NOMO-1 treated with DMSO at 0.1 percent for 48 hours (cell line): ENCODE results near the gene LUZP2.
"Not testable (repeated sequence)": the region's sequence is repeated elsewhere in the genome, so short reads cannot be mapped to it uniquely, and the experiment has no call there.

Experiments used
- DNase-seq: peaks from one replicate; lab custom pipeline; 2025; ENCODE audit not compliant: unreplicated experiment; lab: John Stamatoyannopoulos, UW

Gene LUZP2

GRCh38 chr11:24890426-24890825 lies 393.6 kb downstream of the LUZP2 start:
- no peak for DNase-seq

GRCh38 chr11:24891845-24892492 lies 395.1 kb downstream of the LUZP2 start:
- not testable (repeated sequence) for DNase-seq

DNA sequence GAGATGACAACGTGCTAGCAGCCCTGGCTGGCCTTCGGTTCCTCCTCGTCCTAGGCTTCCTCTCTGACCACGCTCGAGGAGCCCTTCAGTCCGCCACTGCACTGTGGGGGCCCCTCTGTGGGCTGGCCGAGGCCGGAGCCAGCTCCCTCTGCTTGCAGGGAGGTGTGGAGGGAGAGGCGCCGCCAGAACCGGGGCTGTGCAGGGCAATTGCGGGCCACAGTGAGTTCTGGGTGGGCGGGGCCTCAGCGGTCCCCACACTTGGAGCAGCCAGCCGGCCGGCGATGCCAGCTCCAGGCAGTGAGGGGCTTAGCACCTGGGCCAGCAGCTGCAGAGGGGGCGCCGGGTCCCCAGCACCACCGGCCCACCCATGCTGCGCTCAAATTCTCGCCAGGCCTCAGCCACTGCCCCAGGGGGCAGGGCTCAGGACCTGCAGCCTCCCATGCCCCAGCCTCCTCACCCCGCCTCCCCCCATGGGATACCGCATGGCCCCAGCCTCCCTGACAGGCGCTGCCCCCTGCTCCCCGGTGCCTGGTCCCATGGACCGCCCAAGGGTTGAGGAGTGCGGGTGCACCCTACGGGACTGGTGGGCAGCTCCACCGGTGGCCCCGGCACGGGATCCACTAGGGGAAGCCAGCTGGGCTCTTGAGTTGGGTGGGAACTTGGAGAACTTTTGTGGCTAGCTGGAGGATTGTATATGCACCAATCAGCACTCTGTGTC lies 399.4 kb downstream of the LUZP2 start:
- no peak for DNase-seq

DNA sequence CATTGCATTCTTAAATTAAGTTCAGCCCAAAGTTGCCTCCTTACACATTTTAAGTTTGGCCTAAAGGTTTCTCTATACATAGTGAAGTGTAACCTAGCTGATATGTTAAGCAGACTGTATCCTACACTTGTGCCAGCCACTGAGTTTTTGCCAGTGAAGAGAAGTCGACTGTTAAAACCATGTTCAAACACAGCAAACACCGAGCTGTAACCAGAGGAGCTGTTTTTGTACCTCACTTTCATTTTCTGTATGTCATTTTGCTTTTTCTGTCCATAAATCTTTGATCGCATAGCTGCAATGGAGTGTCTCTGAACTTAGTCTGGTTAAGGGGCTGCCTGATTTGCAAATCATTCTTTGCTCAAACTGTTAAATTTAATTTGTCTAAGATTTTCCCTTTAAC lies 403.7 kb downstream of the LUZP2 start:
- DNase-seq = no peak

- DNase-seq = no peak
Measured at GRCh38 chr11:24900960-24901549, 404.2 kb downstream of the LUZP2 start.

DNA sequence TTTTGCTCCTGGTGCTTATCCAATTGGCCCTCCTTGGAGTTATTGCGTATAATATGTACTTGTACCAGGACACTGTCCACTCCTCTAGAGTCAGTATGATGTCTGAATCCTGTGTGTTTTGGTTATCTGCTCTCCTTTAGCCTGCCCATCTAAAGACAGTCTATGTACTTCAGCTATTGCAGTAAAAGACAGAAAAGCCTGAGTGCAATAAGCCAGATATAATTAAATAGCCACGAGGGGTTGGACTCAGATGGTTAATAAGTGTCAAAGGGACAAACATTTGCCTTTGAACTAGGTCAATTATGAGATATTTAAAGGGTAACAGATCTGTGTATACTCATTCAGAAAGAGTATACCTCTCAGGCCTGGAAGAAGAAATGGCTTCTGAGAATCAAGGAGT lies 406.7 kb downstream of the LUZP2 start:
- no peak for DNase-seq

DNA sequence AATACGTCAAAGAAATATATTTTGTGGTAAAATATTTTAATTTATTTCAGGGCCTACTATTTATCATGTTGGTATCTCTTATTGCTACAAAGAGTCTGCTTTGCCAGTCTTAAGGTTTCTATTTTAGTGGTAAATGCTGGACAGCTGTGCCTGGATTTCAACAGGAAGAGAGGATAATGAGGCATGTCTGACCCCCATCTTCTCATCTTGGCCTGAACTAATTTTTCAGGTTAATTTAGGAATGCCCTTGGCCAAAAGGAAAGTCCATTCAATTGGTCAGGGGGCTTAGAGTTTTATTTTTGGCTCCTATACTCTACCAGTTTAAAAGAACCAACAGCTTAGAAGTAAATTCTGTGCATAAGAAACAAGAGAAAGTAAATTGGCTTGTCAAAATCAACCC lies 428.2 kb downstream of the LUZP2 start:
- DNase-seq = no peak

GRCh38 chr11:24932110-24933000 lies 435.5 kb downstream of the LUZP2 start:
- DNase-seq = no peak

DNA sequence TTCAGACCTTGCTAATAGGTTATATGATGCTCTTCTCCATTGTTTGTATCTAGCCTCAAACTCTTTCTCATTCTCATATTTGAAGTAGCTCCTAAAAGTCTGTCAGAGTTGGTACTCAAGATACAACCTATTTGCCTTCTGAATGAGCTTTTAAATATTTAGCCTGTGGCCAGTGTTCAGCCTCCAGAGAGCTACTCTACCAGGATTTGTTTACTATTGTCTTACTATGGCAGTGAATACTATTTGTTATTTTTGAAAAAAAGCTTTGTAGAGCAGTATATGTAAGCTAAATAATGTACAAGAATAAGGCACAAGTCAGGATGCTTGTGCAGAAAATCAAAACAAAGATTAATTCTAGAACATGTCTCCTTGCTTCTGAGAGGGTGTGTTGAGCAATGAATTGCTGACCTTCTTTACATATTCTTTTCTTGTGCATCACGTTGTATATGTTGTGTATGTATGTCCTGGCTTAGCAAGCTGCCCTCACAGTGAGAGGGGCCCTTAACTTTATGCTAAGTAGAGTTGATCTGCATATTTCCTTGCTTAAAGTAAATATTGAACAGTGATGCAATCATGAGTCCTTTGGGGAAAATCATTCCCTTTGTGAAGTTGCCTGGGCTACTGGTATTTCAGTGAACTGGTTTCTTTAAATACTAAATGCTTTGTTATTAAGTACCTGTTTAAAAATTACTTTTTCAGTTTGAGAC lies 438.0 kb downstream of the LUZP2 start:
- no peak for DNase-seq

GRCh38 chr11:24944891-24945290 lies 448.0 kb downstream of the LUZP2 start:
- no peak for DNase-seq

GRCh38 chr11:24949406-24949805 lies 452.6 kb downstream of the LUZP2 start:
- no peak for DNase-seq

DNA sequence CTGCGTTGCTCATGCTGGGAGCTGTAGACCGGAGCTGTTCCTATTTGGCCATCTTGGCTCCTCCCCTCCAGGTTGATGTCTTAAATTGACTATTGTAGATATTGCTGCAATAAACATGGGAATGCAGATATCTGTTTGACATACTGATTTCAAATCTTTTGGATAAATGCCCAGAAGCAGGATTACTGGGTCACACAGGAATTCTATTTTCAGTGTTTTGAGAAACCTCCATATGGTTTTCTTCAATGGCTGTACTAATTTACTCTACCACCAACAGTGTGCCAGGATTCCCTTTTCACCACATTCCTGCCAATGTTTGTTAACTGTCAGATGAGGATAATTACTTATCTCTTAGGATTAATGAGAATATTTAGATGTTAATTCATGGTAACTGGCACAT lies 467.0 kb downstream of the LUZP2 start:
- no peak for DNase-seq

- no peak for DNase-seq
Measured at GRCh38 chr11:24965748-24966147, 468.9 kb downstream of the LUZP2 start.

- not testable (repeated sequence) for DNase-seq
Measured at GRCh38 chr11:24993903-24994302, 497.1 kb downstream of the LUZP2 start.

- not testable (repeated sequence) for DNase-seq
Measured at GRCh38 chr11:24999929-25000328, 503.1 kb downstream of the LUZP2 start.

- DNase-seq = no peak
Measured at GRCh38 chr11:25037431-25037830, 540.6 kb downstream of the LUZP2 start.

DNA sequence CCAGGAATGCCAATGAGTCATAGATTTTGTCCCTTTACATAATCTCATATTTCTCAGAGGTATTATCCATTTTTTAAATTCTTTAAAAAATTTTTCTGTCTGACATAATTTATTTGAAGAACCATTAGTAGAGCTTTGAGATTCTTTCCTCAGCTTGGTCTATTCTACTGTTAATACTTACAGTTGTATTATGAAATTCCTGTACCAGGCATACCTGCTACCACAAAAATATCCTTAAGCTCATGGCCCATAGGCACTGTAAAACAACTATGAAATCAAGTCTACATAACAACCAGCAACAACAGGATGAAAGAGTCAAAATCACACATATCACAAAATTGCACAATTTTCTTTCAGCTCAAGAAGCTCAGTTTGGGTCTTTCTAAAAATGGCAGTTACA lies 541.3 kb downstream of the LUZP2 start:
- no peak for DNase-seq

DNA sequence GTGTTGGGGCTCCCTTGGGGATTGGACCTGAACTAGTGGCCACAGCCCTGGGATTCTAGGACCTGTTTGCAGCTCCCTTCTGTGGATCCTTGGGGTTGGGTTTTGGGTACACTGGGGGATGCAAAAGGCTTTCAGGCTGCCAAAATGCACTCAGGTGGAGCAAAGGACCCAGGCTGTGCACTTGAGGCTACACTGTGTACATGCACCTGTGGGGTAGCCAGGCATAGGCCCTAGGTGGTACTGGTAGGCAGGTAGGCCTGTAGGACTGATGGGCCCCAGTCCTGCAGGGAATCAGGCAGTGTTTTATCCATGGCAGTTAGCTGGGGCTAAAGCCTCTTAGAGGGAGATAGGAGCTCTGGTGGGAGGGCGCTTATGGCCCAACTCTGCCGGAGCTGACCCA lies 542.3 kb downstream of the LUZP2 start:
- no peak for DNase-seq

GRCh38 chr11:25048632-25049031 lies 551.8 kb downstream of the LUZP2 start:
- DNase-seq = no peak

DNA sequence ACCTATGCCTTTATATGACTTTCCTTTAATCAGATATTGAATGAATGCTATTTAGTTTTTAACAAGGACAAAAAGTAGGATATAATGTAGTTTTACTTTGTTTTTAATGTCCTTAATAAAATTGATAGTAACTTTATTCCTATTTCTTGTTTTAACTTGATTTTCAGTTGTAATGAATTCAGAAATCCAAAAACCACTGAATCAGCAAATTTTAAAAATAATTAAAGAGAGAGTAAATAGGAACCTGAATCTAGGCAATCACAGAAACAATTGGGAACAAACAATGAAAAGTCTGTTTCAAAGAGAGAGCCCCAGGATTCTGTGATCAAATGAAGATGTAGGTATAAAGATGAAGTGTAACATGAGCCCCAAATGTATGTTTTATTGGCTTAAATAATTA lies 556.0 kb downstream of the LUZP2 start:
- DNase-seq = no peak

- no peak for DNase-seq
Measured at GRCh38 chr11:25057861-25058260, 561.0 kb downstream of the LUZP2 start.
